ENCODE data around the gene P2RX6.

DNA sequence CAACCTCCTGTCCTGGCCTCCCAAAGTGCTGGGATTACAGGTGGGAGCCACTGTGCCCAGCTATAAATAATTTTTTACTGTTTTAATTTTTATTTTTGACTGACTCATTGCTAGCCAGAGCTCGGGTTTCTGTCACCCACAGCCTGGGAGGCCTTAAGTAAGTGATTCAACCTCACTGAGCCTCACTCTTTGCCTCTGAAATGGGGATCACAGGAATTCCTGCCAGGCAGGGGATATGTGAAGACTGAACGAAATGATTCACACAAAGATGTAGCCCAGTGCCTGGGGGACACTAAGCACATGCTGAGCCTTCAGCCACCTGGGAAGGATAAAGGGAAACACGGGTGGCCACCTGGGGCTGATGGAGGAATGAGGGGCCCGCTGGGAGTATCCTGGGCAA lies 27.0 kb downstream of the P2RX6 start:
- TF ChIP-seq TOX (CRISPR knock-in tag; IDR thresholded peaks at IDR 0.05; ENCODE audit: borderline replicate concordance), result no peak
- no peak for TF ChIP-seq ZNF565 (CRISPR knock-in tag; conservative IDR thresholded peaks at IDR 0.05; ENCODE audit: low read depth)
- no peak for TF ChIP-seq ZFP3 (CRISPR knock-in tag; IDR thresholded peaks at IDR 0.05)
- TF ChIP-seq ZNF70 (CRISPR knock-in tag; IDR thresholded peaks at IDR 0.05), result no peak
- TF ChIP-seq, protein P1, sequence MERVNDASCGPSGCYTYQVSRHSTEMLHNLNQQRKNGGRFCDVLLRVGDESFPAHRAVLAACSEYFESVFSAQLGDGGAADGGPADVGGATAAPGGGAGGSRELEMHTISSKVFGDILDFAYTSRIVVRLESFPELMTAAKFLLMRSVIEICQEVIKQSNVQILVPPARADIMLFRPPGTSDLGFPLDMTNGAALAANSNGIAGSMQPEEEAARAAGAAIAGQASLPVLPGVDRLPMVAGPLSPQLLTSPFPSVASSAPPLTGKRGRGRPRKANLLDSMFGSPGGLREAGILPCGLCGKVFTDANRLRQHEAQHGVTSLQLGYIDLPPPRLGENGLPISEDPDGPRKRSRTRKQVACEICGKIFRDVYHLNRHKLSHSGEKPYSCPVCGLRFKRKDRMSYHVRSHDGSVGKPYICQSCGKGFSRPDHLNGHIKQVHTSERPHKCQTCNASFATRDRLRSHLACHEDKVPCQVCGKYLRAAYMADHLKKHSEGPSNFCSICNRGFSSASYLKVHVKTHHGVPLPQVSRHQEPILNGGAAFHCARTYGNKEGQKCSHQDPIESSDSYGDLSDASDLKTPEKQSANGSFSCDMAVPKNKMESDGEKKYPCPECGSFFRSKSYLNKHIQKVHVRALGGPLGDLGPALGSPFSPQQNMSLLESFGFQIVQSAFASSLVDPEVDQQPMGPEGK (CRISPR knock-in tag; IDR thresholded peaks at IDR 0.05; ENCODE audit: borderline replicate concordance), result no peak
- TF ChIP-seq ZNF8 (CRISPR knock-in tag; IDR thresholded peaks at IDR 0.05), result no peak
- TF ChIP-seq GLIS3 (CRISPR knock-in tag; IDR thresholded peaks at IDR 0.05), result no peak

Data from SK-N-SH treated with all-trans-retinoic acid at 6 μM for 48 hours (cell line).